Stimulated activated CD4-positive, alpha-beta T cell treated with anti-CD3 and anti-CD28 coated beads, Interleukin-2, amount 100 ng/mL, for 48 hours (primary cell): ENCODE results near the gene KATNBL1.
A peak's percentile ranks its signal among the peaks of the same experiment; 100 is the strongest.

Source experiments
- DNase-seq, 2 donors: peaks; one replicate each; pipeline ENCODE4 v3.0.0-alpha.2; 2020

Gene KATNBL1

DNA sequence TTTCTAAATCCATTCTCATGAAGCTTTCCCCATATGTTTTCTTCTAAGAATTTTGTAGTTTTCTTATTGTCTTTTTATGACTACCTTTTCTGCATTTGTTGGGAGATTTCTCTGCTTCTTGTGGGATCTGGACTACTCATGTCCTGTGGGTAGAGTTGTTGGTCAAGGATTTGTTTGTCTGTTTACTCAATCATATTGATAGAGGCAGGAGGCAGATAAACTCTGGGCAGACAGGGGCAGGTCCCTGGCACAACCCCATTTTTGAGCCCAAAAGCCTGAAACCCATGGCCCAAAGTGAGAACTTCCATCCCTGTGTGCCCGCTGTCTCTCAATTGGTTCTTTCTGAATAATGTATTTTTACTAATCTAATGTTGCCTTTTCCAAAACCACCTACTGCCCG lies 95.7 kb downstream of the KATNBL1 start:
- no peak for DNase-seq

GRCh38 chr15:34111488-34111887 lies 98.4 kb downstream of the KATNBL1 start:
- DNase-seq, result no peak

- DNase-seq, result no peak
Observed at GRCh38 chr15:34109797-34110663, 99.9 kb downstream of the KATNBL1 start.

DNA sequence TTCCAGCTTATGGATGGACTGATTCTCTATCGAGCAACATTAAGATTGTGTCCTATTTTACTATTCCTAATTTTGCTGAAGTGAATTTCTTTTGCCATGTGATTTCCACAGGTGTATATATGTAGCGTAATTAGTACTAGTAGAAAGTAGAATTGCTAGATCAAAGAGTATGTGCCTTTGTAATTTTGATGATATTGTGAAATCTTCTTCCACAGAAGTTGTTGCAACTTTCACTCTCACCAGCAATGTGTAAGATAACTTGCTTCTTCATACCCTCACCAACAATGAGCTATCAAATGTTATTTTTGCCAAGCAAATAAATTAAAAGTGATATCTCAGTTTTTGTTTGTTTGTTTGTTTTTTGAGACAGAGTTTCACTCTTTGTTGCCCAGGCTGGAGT lies 102.6 kb downstream of the KATNBL1 start:
- DNase-seq, result no peak

- DNase-seq, result no peak
Observed at GRCh38 chr15:34106423-34106822, 103.5 kb downstream of the KATNBL1 start.

- DNase-seq, result no peak
Observed at GRCh38 chr15:34102175-34102925, 107.5 kb downstream of the KATNBL1 start.

DNA sequence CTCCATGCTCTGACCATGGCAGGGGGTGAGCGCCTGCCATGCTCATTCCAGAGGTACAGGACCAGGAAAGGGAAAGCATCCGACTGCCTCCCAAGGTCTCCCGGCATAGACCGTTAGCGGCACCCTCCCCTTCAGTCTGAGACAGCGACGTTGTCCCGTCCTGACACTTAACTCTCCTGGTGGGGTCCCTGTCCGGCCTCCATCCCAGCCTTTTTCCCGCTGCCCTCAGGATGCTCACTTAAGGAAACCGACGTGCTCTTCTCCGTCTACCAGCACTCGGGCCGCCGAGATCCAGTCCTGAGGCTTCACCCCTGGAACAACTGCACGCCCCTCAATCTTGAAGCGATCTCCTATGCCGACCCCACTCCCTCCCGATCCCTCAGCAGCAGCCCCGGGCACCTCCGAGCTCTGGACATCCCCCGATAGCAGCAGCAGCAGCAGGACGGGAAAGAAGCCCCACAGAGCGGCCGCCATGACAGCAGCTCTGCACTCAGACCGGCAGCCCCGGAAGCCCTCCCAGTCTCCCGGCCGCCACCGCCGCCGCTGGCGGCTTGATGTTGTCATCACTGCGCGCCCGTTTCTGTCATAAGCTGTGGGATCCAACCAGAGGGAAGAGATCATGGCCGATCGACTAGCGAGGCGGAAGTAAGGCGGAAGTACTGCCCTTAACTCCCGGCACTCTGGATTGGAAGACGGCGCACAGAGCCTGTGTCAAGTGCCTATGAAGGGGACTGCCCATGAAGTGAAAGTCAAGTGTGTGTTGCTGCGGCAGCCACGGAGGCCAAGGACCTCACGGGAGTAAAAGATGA lies 108.3 kb downstream of the KATNBL1 start, which contains the start of the genes EMC7 and PGBD4:
TSS of gene EMC7 (minus strand) at position 497 of the 809 bp plus-strand sequence. CDS start at position 474, 23 bp downstream.
TSS of gene PGBD4 (plus strand) at position 718 of the 809 bp plus-strand sequence. CDS start 449 bp downstream, outside the sequence.
- DNase-seq, result peak; percentile 98 to 99

GRCh38 chr15:34099914-34100313 lies 110.0 kb downstream of the KATNBL1 start:
- no peak for DNase-seq
